ENCODE data around the gene C1QTNF2. TPM values are rescaled to one million over a fixed set of nuclear protein-coding genes. Genes with fewer than 3 reads are reported as not detected.

Gene C1QTNF2
- total RNA-seq, 1 donor from 2014 or later, result 2.2 TPM

- Histone ChIP-seq H3K36me3 (no peaks in the 10 kb centered on the region), H3K4me3 (no peak overlapping the region), H3K9me3 (no peaks in the 10 kb centered on the region), H3K4me1 (no peaks in the 10 kb centered on the region), H3K27me3 (no peaks in the 10 kb centered on the region), H3K27ac (peak overlapping the region; percentile 72)
- DNase-seq (no peak), ATAC-seq (peak; percentile 6)
- no peak for TF ChIP-seq CTCF (IDR thresholded peaks at IDR 0.05)
- intact Hi-C loops (cut with DNase I), result no loop called here
Measured at GRCh38 chr5:160298189-160298588, 72.2 kb downstream of the C1QTNF2 start.

- no peak overlapping the region for H3K4me3 ChIP-seq
- intact Hi-C loops (cut with DNase I), result no loop called here
- peak; percentile 9 for ATAC-seq
- no peak for TF ChIP-seq CTCF (IDR thresholded peaks at IDR 0.05)
- H3K27me3 ChIP-seq, result no peaks in the 10 kb centered on the region
- no peaks in the 10 kb centered on the region for H3K36me3 ChIP-seq
- H3K27ac ChIP-seq, result peak overlapping the region; percentile 72
- no peaks in the 10 kb centered on the region for H3K9me3 ChIP-seq
- no peak for DNase-seq
- no peaks in the 10 kb centered on the region for H3K4me1 ChIP-seq
Measured at GRCh38 chr5:160297776-160298175, 72.7 kb downstream of the C1QTNF2 start.

Other genes with a start within 250 kb of the C1QTNF2 start
- not detected for gene FABP6, start 141.1 kb downstream of the C1QTNF2 start, total RNA-seq
- gene CCNJL, start 58.1 kb downstream of the C1QTNF2 start, total RNA-seq, result 16.6 TPM
- gene FAM200C, start 29.4 kb upstream of the C1QTNF2 start, total RNA-seq, result 2.8 TPM
- gene SLU7, start 48.5 kb upstream of the C1QTNF2 start, total RNA-seq, result 49.2 TPM
- gene PTTG1, start 51.2 kb upstream of the C1QTNF2 start, total RNA-seq, result 5.6 TPM

Measured in upper lobe of right lung (tissue), 1 donor.